ENCODE data around the gene RAB3D.

Gene RAB3D

GRCh38 chr19:11346104-11346940 is 6.9 kb upstream of the RAB3D start, which contains the start of the genes CCDC159 and TMEM205:
Gene CCDC159, plus strand, starts transcription at chr19:11346519. Its CDS starts 88 bp downstream, at chr19:11346607.
Gene TMEM205, minus strand, starts transcription at chr19:11346268. Its CDS starts 649 bp downstream, at chr19:11345619.
- peak; percentile 90 for ATAC-seq
- 0 out of 2 replicates have a peak, but pooled peaks have one; percentile 40 for TF ChIP-seq TSHZ2 (CRISPR knock-in tag; IDR thresholded peaks at IDR 0.05)
- TF ChIP-seq ZFP30 (CRISPR knock-in tag; IDR thresholded peaks at IDR 0.05): no peak

GRCh38 chr19:11345122-11345803 is 5.8 kb upstream of the RAB3D start:
- TF ChIP-seq CSRNP3 (CRISPR knock-in tag; IDR thresholded peaks at IDR 0.05) (no peak), ZNF70 (CRISPR knock-in tag; IDR thresholded peaks at IDR 0.05) (no peak), ZFP30 (CRISPR knock-in tag; IDR thresholded peaks at IDR 0.05) (no peak), TSHZ2 (CRISPR knock-in tag; IDR thresholded peaks at IDR 0.05) (no peak), ESRRG (CRISPR knock-in tag; IDR thresholded peaks at IDR 0.05) (no peak), ISL1 (CRISPR knock-in tag; IDR thresholded peaks at IDR 0.05) (no peak), PATZ1 (CRISPR knock-in tag; IDR thresholded peaks at IDR 0.05; ENCODE audit: borderline replicate concordance) (no peak), ZNF8 (CRISPR knock-in tag; IDR thresholded peaks at IDR 0.05) (no peak), POU6F1 (CRISPR knock-in tag; IDR thresholded peaks at IDR 0.05; ENCODE audit: borderline replicate concordance, low read depth) (no peak), SNAI2 (CRISPR knock-in tag; IDR thresholded peaks at IDR 0.05) (no peak), ARNTL (CRISPR knock-in tag; IDR thresholded peaks at IDR 0.05; ENCODE audit: borderline replicate concordance, low read depth) (no peak), OSR1 (CRISPR knock-in tag; IDR thresholded peaks at IDR 0.05) (no peak), TCF4 (CRISPR knock-in tag; IDR thresholded peaks at IDR 0.05; ENCODE audit: borderline replicate concordance) (no peak)
- ATAC-seq: no peak

GRCh38 chr19:11342429-11342828 is 3.0 kb upstream of the RAB3D start:
- no peak for ATAC-seq
- no peak for TF ChIP-seq ESRRG (CRISPR knock-in tag; IDR thresholded peaks at IDR 0.05)
- TF ChIP-seq ZNF8 (CRISPR knock-in tag; IDR thresholded peaks at IDR 0.05): no peak
- no peak for TF ChIP-seq OSR1 (CRISPR knock-in tag; IDR thresholded peaks at IDR 0.05)
- TF ChIP-seq PATZ1 (CRISPR knock-in tag; IDR thresholded peaks at IDR 0.05; ENCODE audit: borderline replicate concordance): no peak
- no peak for TF ChIP-seq GLIS3 (CRISPR knock-in tag; IDR thresholded peaks at IDR 0.05)
- no peak for TF ChIP-seq SNAI2 (CRISPR knock-in tag; IDR thresholded peaks at IDR 0.05)
- TF ChIP-seq RARB (CRISPR knock-in tag; IDR thresholded peaks at IDR 0.05): no peak
- no peak for TF ChIP-seq BACH2 (CRISPR knock-in tag; IDR thresholded peaks at IDR 0.05; ENCODE audit: borderline replicate concordance)
- TF ChIP-seq ZFP3 (CRISPR knock-in tag; IDR thresholded peaks at IDR 0.05): no peak
- TF ChIP-seq CSRNP3 (CRISPR knock-in tag; IDR thresholded peaks at IDR 0.05): no peak
- no peak for TF ChIP-seq CSDC2 (CRISPR knock-in tag; IDR thresholded peaks at IDR 0.05)
- no peak for TF ChIP-seq ZNF70 (CRISPR knock-in tag; IDR thresholded peaks at IDR 0.05)
- TF ChIP-seq POU6F1 (CRISPR knock-in tag; IDR thresholded peaks at IDR 0.05; ENCODE audit: borderline replicate concordance, low read depth): no peak
